GM10266 (cell line): Measurements from ENCODE around the gene DENND1B.

Source experiments
- DNase-seq: peaks from one replicate; pipeline ENCODE4 v3.0.0; 2012; ENCODE audit errors: extremely low spot score
- CTCF ChIP-seq: IDR thresholded peaks from 2 replicates; pipeline ENCODE4 v1.5.1; 2012; ENCODE audit warnings: mild to moderate bottlenecking, low read depth; ENCODE audit not compliant: control insufficient read depth, insufficient read depth; ENCODE audit errors: missing control alignments

Gene DENND1B

GRCh38 chr1:197463142-197463541, 312.1 kb downstream of the DENND1B start:
- no peak for TF ChIP-seq CTCF
- DNase-seq: no peak

GRCh38 chr1:197462539-197462938, 312.7 kb downstream of the DENND1B start:
- no peak for DNase-seq

More at GRCh38 chr1:197462539-197462938, 312.7 kb downstream of the DENND1B start:
- no peak for TF ChIP-seq CTCF
